Neural progenitor cell (in vitro differentiated cells): ENCODE measurements around the gene MAMLD1. TPM values are rescaled to one million over a fixed set of nuclear protein-coding genes. Genes with fewer than 3 reads are reported as not detected.

ENCODE experiments used
- DNase-seq: peaks from one replicate; pipeline ENCODE4 v3.0.0-alpha.2; 2016; ENCODE audit warnings: low spot score
- H2AFZ ChIP-seq: fragments of 200-600 bp; sonication (generic); replicated peaks from 2 replicates; pipeline ENCODE4 v1.6.1; 2016; ENCODE audit warnings: antibody characterized with exemption
- H3F3A ChIP-seq: fragments of 200-600 bp; sonication (generic); 2 replicates; pipeline ENCODE4 v1.6.1; 2016; ENCODE audit warnings: antibody characterized with exemption, low read depth
- H3K27ac ChIP-seq: fragments of 200-600 bp; sonication (generic); 2 replicates; pipeline ENCODE4 v1.5.1; 2016; ENCODE audit warnings: mild to moderate bottlenecking
- H3K27me3 ChIP-seq: fragments of 200-600 bp; sonication (generic); 2 replicates; pipeline ENCODE4 v1.6.1; 2016; ENCODE audit warnings: mild to moderate bottlenecking, moderate library complexity
- H3K36me3 ChIP-seq: fragments of 200-600 bp; sonication (generic); 2 replicates; pipeline ENCODE4 v1.5.1; 2016
- H3K4me1 ChIP-seq: fragments of 200-600 bp; sonication (generic); 2 replicates; pipeline ENCODE4 v1.6.1; 2016; ENCODE audit warnings: mixed run types
- H3K4me2 ChIP-seq: fragments of 200-600 bp; sonication (generic); 2 replicates; pipeline ENCODE4 v1.6.1; 2016
- H3K4me3 ChIP-seq: fragments of 200-600 bp; sonication (generic); 2 replicates; pipeline ENCODE4 v1.5.1; 2016
- H3K79me2 ChIP-seq: fragments of 200-600 bp; sonication (generic); 2 replicates; pipeline ENCODE4 v1.6.1; 2016; ENCODE audit warnings: low read depth
- H3K9ac ChIP-seq: fragments of 200-600 bp; sonication (generic); 2 replicates; pipeline ENCODE4 v1.6.1; 2016
- H3K9me3 ChIP-seq: fragments of 200-600 bp; sonication (generic); 2 replicates; pipeline ENCODE4 v1.5.1; 2016; ENCODE audit warnings: low read depth
- H4K20me1 ChIP-seq: fragments of 200-600 bp; sonication (generic); 2 replicates; pipeline ENCODE4 v1.6.1; 2016; ENCODE audit warnings: low read depth
- H3K27ac Mint-ChIP-seq: 3 replicates; pipeline ENCODE4 v1.8.0; 2021; ENCODE audit warnings: mixed read lengths
- H3K27me3 Mint-ChIP-seq: 2 replicates; pipeline ENCODE4 v1.8.0; 2022; ENCODE audit warnings: low read depth, mild to moderate bottlenecking, inconsistent platforms, moderate library complexity, mixed read lengths; ENCODE audit not compliant: insufficient read depth
- H3K36me3 Mint-ChIP-seq: 3 replicates; pipeline ENCODE4 v1.8.0; 2021; ENCODE audit warnings: mixed read lengths
- H3K4me1 Mint-ChIP-seq: 3 replicates; pipeline ENCODE4 v1.8.0; 2021; ENCODE audit warnings: mixed read lengths
- H3K4me3 Mint-ChIP-seq: 3 replicates; pipeline ENCODE4 v1.8.0; 2021; ENCODE audit warnings: mild to moderate bottlenecking, moderate library complexity, mixed read lengths
- H3K9me3 Mint-ChIP-seq: 3 replicates; pipeline ENCODE4 v1.8.0; 2020; ENCODE audit warnings: mixed read lengths
- EZH2 ChIP-seq: fragments of 200-600 bp; sonication (generic); IDR thresholded peaks from 2 replicates; pipeline ENCODE4 v1.6.1; 2017; ENCODE audit warnings: antibody characterized with exemption, mild to moderate bottlenecking, moderate library complexity
- EZH2phosphoT487 ChIP-seq: fragments of 200-600 bp; sonication (generic); IDR thresholded peaks from 2 replicates; pipeline ENCODE4 v1.6.1; 2017; ENCODE audit warnings: antibody characterized with exemption
- total RNA-seq: library from RNA; depleted of rRNA; stranded (reverse); fragments of >200 nt; gene quantifications from 2 replicates; pipeline ENCODE4 v1.2.3, GENCODE V29; 2015; ENCODE audit warnings: low replicate concordance
- TF ChIP-seq, protein P1 (sequence below): fragments of 200-600 bp; sonication (generic); IDR thresholded peaks from 2 replicates; pipeline ENCODE4 v1.5.1; 2017; ENCODE audit warnings: antibody characterized with exemption, mild to moderate bottlenecking

The MAMLD1 gene
- total RNA-seq, 1 donor from 2014 or later: not detected

DNA sequence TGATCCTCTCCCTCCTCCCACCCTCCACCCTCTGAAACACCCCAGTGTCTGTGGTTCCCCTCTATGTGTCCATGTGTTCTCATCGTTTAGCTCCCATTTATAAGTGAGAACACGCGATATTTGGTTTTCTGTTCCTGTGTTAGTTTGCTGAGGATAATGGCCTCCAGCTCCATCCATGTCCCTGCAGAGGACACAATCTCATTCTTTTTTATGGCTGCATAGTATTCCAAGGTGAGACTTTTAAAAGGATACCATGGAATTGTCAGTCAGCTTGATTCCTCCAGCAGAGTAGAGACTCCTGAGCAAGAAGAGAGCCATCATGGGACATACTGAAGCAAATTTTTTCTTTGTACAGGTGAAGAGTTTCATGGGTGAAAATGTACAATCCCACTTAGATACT, 166.5 kb downstream of the MAMLD1 start:
- Histone ChIP-seq H3K27me3 (no peaks in the 10 kb centered on the region), H3K4me2 (no peak overlapping the region), H3K9ac (no peak overlapping the region), H3K9me3 (no peaks in the 10 kb centered on the region), H3K4me1 (no peaks in the 10 kb centered on the region), H2AFZ (no peak overlapping the region), H4K20me1 (no peaks in the 10 kb centered on the region), H3F3A (no peaks in the 10 kb centered on the region), H3K4me3 (no peak overlapping the region), H3K27ac (no peak overlapping the region), H3K79me2 (no peaks in the 10 kb centered on the region), H3K36me3 (no peaks in the 10 kb centered on the region)
- H3K9me3 Mint-ChIP-seq: peaks cover 31% of the 10 kb centered on the region
- TF ChIP-seq EZH2: no peak
- TF ChIP-seq, protein P1, sequence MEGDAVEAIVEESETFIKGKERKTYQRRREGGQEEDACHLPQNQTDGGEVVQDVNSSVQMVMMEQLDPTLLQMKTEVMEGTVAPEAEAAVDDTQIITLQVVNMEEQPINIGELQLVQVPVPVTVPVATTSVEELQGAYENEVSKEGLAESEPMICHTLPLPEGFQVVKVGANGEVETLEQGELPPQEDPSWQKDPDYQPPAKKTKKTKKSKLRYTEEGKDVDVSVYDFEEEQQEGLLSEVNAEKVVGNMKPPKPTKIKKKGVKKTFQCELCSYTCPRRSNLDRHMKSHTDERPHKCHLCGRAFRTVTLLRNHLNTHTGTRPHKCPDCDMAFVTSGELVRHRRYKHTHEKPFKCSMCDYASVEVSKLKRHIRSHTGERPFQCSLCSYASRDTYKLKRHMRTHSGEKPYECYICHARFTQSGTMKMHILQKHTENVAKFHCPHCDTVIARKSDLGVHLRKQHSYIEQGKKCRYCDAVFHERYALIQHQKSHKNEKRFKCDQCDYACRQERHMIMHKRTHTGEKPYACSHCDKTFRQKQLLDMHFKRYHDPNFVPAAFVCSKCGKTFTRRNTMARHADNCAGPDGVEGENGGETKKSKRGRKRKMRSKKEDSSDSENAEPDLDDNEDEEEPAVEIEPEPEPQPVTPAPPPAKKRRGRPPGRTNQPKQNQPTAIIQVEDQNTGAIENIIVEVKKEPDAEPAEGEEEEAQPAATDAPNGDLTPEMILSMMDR: no peak
- no peak for TF ChIP-seq EZH2phosphoT487
- DNase-seq: no peak
- no peak overlapping the region for H3K27ac Mint-ChIP-seq
- no peak overlapping the region for H3K4me3 Mint-ChIP-seq
- no peaks in the 10 kb centered on the region for H3K36me3 Mint-ChIP-seq
- peaks cover 2% of the 10 kb centered on the region for H3K27me3 Mint-ChIP-seq
- peaks cover 4% of the 10 kb centered on the region for H3K4me1 Mint-ChIP-seq

DNA sequence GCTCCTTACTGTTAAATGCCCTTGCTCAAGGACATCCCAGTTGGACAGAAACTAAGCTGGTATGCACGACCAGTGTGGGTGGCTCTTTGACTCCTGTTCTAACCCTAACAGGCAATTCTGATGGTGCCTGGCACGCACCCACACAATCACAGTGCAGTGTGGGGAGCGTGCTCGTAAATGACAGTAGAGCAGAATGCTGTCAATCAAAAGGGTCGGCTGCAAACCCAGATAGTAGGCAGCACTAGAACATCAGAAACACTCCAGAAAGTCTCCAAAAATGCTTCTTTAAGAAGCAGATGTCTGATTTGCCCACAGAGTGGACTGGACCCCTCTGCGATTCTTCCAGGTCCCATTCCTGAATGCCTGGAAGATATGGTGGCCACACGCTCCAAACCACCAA, 167.7 kb downstream of the MAMLD1 start:
- H2AFZ ChIP-seq: no peak overlapping the region
- no peak overlapping the region for H3K9ac ChIP-seq
- DNase-seq: no peak
- Mint-ChIP-seq H3K36me3 (no peaks in the 10 kb centered on the region), H3K9me3 (peaks cover 38% of the 10 kb centered on the region), H3K4me1 (peaks cover 4% of the 10 kb centered on the region), H3K27me3 (peaks cover 2% of the 10 kb centered on the region), H3K27ac (no peak overlapping the region), H3K4me3 (no peak overlapping the region)
- no peaks in the 10 kb centered on the region for H3K79me2 ChIP-seq
- no peaks in the 10 kb centered on the region for H3K9me3 ChIP-seq
- no peak overlapping the region for H3K4me2 ChIP-seq
- no peaks in the 10 kb centered on the region for H4K20me1 ChIP-seq
- no peaks in the 10 kb centered on the region for H3K27me3 ChIP-seq
- no peaks in the 10 kb centered on the region for H3K4me1 ChIP-seq
- no peaks in the 10 kb centered on the region for H3F3A ChIP-seq
- TF ChIP-seq EZH2: no peak
- TF ChIP-seq, protein P1: no peak
- TF ChIP-seq EZH2phosphoT487: no peak
- no peak overlapping the region for H3K27ac ChIP-seq
- no peaks in the 10 kb centered on the region for H3K36me3 ChIP-seq
- no peak overlapping the region for H3K4me3 ChIP-seq

DNA sequence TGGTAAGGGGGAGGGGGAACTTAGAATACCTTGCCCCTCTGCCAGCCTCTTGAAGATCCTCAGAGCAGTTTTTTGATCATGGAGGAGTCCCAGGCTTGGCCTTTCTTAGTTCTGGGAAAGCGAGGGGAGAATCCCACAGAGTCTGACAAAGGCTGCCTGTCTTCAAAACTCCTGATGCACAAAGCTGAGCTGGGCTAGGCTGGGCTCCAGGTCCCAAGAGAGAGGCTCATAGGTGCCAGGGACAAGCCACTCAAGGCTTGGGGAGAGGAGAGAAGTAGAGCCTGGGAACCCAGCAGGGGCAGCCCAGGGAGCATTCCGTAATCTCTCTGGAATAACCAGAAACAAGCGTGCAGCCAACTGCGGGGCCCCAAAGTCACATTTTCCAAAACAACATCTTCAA, 168.3 kb downstream of the MAMLD1 start:
- H3K36me3 ChIP-seq: no peaks in the 10 kb centered on the region
- no peak overlapping the region for H3K9ac ChIP-seq
- H3F3A ChIP-seq: no peaks in the 10 kb centered on the region
- peaks cover 38% of the 10 kb centered on the region for H3K9me3 Mint-ChIP-seq
- H3K9me3 ChIP-seq: no peaks in the 10 kb centered on the region
- H3K4me3 ChIP-seq: no peak overlapping the region
- H3K27ac Mint-ChIP-seq: no peak overlapping the region
- H3K27me3 ChIP-seq: no peaks in the 10 kb centered on the region
- H2AFZ ChIP-seq: no peak overlapping the region
- no peak overlapping the region for H3K4me3 Mint-ChIP-seq
- H3K4me2 ChIP-seq: no peak overlapping the region
- no peak for DNase-seq
- H3K36me3 Mint-ChIP-seq: no peaks in the 10 kb centered on the region
- no peak overlapping the region for H3K27ac ChIP-seq
- no peaks in the 10 kb centered on the region for H4K20me1 ChIP-seq
- TF ChIP-seq EZH2phosphoT487 (no peak), EZH2 (no peak)
- TF ChIP-seq, protein P1: no peak
- peaks cover 4% of the 10 kb centered on the region for H3K4me1 Mint-ChIP-seq
- no peaks in the 10 kb centered on the region for H3K79me2 ChIP-seq
- no peaks in the 10 kb centered on the region for H3K4me1 ChIP-seq
- peaks cover 2% of the 10 kb centered on the region for H3K27me3 Mint-ChIP-seq
